Measurements from ENCODE around the gene TRAPPC3. TPM values are rescaled to one million over a fixed set of nuclear protein-coding genes. Genes with fewer than 3 reads are reported as not detected.

Gene TRAPPC3
- total RNA-seq, 1 donor from 2014 or later = 68.5 TPM

GRCh38 chr1:36135796-36136195 is 13.5 kb downstream of the TRAPPC3 start:
- TF ChIP-seq CTCF (IDR thresholded peaks at IDR 0.05; ENCODE audit: unreplicated experiment) = no peak
- H3K4me1 Mint-ChIP-seq = peaks cover 15% of the 10 kb centered on the region
- H3K4me3 Mint-ChIP-seq = no peak overlapping the region
- no peaks in the 10 kb centered on the region for H3K27me3 Mint-ChIP-seq (ENCODE audit: low read depth)
- no peaks in the 10 kb centered on the region for H3K9me3 Mint-ChIP-seq
- peak overlapping the region; percentile 40 for H3K27ac Mint-ChIP-seq
- H3K36me3 Mint-ChIP-seq = peaks cover 9% of the 10 kb centered on the region
- no peak for DNase-seq (ENCODE audit: low spot score in 2 of 2, unreplicated experiment in 2 of 2)

- no peak for TF ChIP-seq CTCF (IDR thresholded peaks at IDR 0.05; ENCODE audit: unreplicated experiment)
- H3K9me3 Mint-ChIP-seq = no peaks in the 10 kb centered on the region
- no peaks in the 10 kb centered on the region for H3K27me3 Mint-ChIP-seq (ENCODE audit: low read depth)
- DNase-seq (ENCODE audit: low spot score in 2 of 2, unreplicated experiment in 2 of 2) = no peak
- no peak overlapping the region for H3K4me3 Mint-ChIP-seq
- peaks cover 18% of the 10 kb centered on the region for H3K4me1 Mint-ChIP-seq
- H3K27ac Mint-ChIP-seq = peak overlapping the region; percentile 60
- peaks cover 9% of the 10 kb centered on the region for H3K36me3 Mint-ChIP-seq
Observed at GRCh38 chr1:36135330-36135667, 14.0 kb downstream of the TRAPPC3 start.

- Mint-ChIP-seq H3K4me3 (no peak overlapping the region), H3K27ac (peak overlapping the region; percentile 67), H3K27me3 (ENCODE audit: low read depth) (no peaks in the 10 kb centered on the region), H3K4me1 (peaks cover 19% of the 10 kb centered on the region), H3K36me3 (peaks cover 8% of the 10 kb centered on the region), H3K9me3 (no peaks in the 10 kb centered on the region)
- peak in 1 of 2 experiments; percentile 75 for DNase-seq (ENCODE audit: low spot score in 2 of 2, unreplicated experiment in 2 of 2)
- TF ChIP-seq CTCF (IDR thresholded peaks at IDR 0.05; ENCODE audit: unreplicated experiment) = peak; percentile 77
Observed at GRCh38 chr1:36134505-36135329, 14.6 kb downstream of the TRAPPC3 start.

GRCh38 chr1:36134031-36134430 is 15.3 kb downstream of the TRAPPC3 start:
- Mint-ChIP-seq H3K27ac (peak overlapping the region; percentile 30), H3K9me3 (no peaks in the 10 kb centered on the region), H3K4me3 (no peak overlapping the region), H3K27me3 (ENCODE audit: low read depth) (no peaks in the 10 kb centered on the region), H3K36me3 (peaks cover 4% of the 10 kb centered on the region), H3K4me1 (peaks cover 19% of the 10 kb centered on the region)
- no peak for DNase-seq (ENCODE audit: low spot score in 2 of 2, unreplicated experiment in 2 of 2)
- TF ChIP-seq CTCF (IDR thresholded peaks at IDR 0.05; ENCODE audit: unreplicated experiment) = no peak

- Mint-ChIP-seq H3K27ac (peak overlapping the region; percentile 30), H3K9me3 (no peaks in the 10 kb centered on the region), H3K36me3 (peaks cover 4% of the 10 kb centered on the region), H3K27me3 (ENCODE audit: low read depth) (no peaks in the 10 kb centered on the region), H3K4me3 (no peak overlapping the region), H3K4me1 (peaks cover 19% of the 10 kb centered on the region)
- no peak for DNase-seq (ENCODE audit: low spot score in 2 of 2, unreplicated experiment in 2 of 2)
- no peak for TF ChIP-seq CTCF (IDR thresholded peaks at IDR 0.05; ENCODE audit: unreplicated experiment)
Observed at GRCh38 chr1:36133484-36133883, 15.8 kb downstream of the TRAPPC3 start.
